GM18867 (cell line): Measurements from ENCODE around the gene OR6P1.

Experiments used
- ATAC-seq: cut with Tn5 transposase; IDR thresholded peaks from one replicate; pipeline ENCODE4 v1.9.1; 2021; ENCODE audit warnings: mild to moderate bottlenecking, moderate library complexity; ENCODE audit not compliant: unreplicated experiment

The OR6P1 gene, protein sequence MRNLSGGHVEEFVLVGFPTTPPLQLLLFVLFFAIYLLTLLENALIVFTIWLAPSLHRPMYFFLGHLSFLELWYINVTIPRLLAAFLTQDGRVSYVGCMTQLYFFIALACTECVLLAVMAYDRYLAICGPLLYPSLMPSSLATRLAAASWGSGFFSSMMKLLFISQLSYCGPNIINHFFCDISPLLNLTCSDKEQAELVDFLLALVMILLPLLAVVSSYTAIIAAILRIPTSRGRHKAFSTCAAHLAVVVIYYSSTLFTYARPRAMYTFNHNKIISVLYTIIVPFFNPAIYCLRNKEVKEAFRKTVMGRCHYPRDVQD

DNA sequence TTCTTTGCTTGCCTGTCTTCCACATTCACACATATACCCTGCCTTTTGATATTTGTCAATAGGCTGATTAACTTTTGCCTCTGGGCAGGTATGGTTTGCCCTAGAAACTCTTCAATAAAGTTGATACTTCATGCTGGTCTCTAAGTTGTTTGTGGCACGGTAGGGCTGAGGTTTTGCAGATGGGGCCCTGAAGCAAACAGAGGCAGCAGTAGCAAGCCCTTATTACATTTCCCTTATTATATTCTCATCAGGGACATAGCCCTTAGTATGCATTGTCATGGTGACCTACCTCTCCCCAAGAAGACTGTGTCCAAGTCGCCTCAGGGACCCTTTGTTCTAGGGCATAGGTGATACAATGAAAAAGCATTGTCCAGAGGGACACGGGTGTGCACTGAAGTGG, at the start of gene OR6P1:
Gene OR6P1, minus strand, starts transcription at position 101 of the 400 bp plus-strand sequence. CDS start 6,976 bp downstream, outside the sequence.
- no peak for ATAC-seq

DNA sequence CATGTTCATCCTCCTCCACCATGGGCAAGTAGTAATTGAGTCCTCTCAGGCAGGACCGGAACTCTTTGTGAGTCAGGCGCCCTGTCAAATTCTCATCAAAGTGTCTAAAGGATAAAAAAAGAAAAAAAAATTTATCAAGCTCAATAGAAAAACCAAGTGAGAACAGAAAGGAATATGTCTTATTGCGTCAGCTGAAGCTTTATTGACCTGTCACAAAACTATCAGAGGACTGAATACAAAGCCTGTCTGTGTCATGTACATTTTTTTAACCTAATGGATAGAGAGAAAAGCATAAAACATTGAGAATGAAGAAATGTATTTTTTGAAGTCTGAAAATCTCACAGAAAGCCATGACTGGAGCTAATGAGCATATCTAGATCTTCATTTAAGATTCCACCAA, 43.4 kb upstream of the OR6P1 start:
- no peak for ATAC-seq

DNA sequence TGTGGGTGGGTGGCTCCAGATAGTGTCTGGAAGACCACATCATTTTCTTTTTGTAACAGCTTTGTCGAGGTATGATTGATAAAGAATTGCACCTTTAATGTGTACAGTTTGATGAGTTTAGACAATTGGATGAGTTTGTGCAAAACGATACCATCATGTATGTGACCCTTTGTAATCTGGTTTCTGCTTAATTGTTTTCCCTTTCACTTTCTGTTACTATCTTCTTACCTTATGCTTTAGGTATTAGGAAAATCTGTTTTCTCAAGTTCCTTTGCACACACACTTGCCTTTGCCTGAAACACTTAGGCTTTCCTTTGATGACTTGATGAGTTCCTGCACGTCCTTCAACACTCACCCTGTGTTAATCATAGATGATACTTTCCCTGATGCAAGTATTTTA, 41.5 kb upstream of the OR6P1 start:
- ATAC-seq = peak; percentile 88

DNA sequence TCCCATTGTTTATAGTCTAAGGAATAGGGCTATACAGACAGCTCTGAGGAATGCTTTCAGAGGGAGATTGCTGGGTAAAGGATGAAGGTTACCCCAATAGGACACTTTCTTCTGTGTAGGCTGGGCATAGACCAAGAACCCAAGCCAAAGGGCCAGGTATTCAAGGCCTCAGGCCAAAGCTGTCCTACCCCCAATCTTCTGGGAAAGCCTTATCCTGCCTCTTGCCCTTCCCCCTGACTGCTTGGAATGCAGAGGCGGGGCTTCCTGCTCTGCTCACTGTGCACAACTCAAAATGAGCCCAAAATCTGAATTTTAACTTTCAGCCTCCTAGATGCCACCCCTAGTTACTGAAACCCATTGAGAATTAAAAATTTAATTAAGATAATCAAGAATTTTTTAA, 36.9 kb upstream of the OR6P1 start:
- no peak for ATAC-seq

DNA sequence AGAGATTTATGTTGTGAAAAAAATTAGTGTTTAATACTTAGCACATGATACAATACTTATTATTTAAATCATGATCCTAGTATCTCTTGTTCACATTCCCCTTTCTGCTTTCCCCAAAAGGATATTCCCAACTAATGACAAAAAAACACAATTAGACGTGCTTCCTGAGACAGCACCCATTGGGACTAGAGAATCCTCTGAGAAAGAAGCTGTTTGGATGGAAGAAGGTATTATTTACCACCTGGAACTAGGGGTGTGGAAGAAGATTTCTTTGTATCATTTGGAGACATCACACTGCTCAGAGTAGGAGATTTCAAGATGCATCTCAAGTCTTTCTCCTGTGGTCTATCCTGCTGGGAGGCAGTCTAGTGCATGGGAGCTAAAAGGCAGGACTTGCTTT, 34.6 kb upstream of the OR6P1 start, which contains the start of gene OR10Z1:
Gene OR10Z1, plus strand, starts transcription at position 301 of the 400 bp plus-strand sequence. CDS start 1,171 bp downstream, outside the sequence.
- ATAC-seq = no peak

DNA sequence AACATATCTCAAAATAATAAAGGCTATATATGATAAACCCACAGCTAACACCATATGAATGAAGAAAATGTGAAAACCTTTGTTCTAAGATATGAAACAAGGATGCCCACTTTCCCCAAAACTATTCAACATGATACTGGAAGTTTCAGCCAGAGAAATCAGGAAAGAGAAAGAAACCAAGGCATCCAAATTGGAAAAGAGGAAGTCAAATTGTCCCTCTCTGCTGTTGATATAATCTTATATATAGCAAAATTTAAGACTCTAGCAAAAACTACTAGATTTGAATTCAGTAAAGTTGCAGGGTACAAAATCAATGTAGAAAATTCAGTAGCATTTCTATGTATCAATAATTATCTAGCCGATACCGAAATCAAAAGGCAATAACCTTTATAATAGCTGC, 30.4 kb upstream of the OR6P1 start:
- no peak for ATAC-seq

DNA sequence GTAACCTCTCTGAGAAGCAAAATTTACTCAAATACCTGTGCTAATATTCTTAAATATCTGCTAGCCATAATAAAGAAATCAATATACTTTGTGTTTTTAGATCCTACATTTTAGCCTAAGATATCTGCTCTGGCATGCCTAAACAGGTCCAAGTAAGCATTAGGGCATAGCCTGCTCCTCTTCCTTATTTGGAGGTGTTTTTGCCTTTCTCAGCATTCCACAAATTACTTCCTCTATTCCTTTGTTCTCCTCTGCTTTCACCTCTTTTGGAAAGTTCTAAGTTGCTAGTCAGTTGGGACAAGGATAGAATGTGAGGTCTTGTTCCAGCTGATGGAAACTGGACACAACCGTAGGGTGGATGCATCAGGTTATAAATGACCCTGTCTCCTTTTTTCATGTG, 16.6 kb upstream of the OR6P1 start:
- no peak for ATAC-seq

DNA sequence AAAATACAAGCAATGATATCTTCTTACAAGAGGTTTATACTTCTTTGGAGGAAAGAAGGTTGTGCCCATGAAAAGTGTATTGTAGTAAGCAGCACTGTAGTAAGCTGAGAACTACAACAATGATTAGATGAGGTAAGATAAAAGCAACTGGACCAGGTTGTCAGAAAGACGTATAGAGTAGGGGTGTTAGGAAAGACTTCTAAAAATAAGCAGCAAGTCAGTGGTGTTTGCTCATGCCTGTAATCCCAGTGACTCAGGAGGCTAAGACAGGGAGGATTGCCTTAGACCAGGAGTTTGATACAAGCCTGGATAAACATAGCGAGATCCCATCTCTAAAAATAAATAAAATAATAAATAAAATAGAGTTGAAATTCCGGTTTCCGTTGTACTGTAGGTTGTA, 13.6 kb upstream of the OR6P1 start:
- no peak for ATAC-seq

DNA sequence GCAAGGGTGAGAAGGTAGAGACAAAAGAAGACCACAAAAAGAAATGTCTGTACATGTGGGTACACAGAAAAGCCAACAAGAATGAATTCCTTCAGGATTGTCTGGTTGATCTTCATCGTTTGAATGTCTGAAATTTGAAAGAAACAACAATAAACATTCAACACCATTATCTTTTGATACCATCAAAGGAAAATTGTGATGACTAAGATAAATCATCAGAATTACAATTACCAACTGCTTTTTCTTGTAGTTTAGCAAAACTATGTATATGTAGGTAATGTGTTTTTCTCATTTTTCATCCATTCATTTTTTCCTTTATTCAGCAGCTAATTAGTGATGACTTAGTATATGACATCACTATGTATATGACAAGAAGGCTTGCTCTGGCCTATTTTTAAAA, 9.4 kb upstream of the OR6P1 start, which contains the start of gene OR10X1:
Gene OR10X1, minus strand, starts transcription at position 167 of the 400 bp plus-strand sequence. Its CDS starts 0 bp downstream, at position 167.
- ATAC-seq = no peak

DNA sequence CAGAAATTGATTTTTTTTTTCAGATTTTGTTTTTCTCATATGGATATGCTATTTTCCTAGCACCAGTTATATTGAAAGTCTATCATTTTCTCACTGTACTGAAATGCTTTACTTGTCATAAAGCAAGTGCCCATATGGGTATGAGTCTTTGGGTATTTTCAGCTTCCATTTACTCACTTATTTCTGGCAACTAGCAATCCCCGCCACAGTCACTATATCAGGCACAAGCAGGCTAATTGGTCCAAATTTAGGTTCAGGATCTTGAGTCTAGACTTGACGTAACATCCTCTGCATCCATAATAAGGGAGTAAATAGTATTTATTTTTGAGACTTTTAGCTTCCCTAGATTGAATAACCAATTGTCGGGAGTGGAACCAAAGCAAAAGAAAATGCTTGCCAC, 7.2 kb upstream of the OR6P1 start:
- no peak for ATAC-seq

DNA sequence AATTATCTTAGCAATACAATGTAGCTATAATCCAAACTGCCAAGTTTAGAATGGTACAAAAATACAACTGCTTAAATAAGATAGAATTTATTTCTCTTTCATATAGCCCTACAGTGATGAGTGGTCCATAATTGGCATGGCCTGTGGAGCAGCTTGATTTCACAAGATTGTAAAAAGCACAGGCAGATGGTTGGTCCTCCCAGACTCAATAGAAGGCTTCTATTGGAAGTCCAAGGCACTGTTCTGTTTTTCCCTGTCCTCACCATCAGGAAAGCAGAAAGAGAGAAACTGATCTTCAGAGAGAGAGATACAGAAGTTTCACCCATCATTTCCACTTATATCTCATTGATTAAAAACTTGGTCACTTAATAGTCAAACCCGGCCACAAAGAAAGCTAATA, 1.8 kb upstream of the OR6P1 start:
- ATAC-seq = no peak

DNA sequence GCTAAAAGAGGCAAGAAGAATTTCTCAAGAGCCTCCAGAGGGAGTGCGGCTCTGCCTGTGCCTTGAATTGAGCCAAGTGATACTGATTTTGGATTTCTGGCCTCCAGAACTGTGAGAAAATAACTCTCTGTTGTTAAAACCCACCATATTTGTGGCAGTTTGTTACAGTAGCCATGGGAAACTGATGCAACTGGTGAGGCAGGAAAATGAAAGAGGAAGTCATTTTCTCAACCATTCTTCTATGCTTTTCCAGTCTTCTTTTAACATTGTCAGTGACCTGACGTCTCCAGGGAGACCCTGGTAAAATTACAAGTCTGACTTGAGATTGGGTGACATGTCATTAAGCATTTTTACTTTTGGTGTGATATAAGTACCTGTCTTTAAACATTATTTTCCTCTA, 5.8 kb downstream of the OR6P1 start:
- no peak for ATAC-seq

DNA sequence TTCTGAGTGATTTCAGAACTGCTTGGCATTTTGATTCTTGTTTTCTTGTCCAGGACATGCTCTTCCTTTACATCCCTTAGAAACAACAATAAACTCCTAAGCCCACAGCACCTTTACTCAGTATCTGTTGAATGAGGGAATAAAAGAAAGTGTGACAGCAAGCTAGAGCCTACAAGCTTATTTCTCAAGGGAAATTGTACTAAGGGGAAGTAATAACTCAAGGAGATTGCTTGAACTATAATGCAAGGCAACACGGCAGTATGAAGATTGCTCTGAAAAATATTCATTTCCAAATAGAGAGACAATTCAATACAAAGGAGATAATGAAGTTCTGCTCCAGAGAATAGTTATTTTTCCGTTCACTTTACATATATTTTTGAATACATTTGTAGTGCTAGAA, 6.5 kb downstream of the OR6P1 start:
- ATAC-seq = no peak

DNA sequence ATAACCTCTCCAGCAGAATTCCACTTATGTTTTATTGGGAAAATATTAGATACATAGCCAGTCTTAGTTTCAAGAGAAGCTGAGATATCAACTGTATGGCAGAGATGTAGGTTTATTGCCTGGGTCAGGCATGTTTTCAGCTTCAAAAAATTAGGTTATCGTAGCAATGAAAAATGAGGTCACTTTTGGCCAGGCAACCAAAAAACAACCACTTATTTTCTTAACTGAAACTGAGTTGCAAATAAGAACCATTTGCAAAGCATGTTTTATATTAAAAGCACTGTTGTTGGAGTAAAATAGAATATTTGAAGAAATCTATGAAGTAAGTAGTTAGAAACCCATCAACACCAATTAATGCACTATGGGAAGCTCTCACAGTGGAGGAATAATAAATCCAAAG, 10.7 kb downstream of the OR6P1 start:
- no peak for ATAC-seq

DNA sequence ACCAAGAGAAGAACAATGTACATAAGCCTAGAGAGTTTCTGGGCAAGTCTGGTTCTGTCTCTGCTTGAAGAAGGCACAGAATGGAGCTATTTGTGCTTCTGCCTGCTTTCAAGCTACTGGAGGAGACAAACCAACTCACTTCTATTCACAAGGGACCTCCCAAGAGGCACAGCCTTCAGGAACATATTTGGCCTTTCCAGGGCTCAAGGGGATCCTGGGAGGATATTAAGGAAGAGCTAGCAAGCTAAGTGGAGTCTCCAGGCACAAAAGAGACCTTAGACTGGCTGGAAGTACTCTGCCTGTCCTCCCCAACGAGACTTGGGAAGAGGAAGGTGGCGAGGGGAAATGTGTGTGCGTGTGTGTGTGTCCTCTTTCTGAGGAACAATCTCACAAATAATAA, 16.0 kb downstream of the OR6P1 start, which contains the start of gene OR6Y1:
Gene OR6Y1, minus strand, starts transcription at position 54 of the 400 bp plus-strand sequence. CDS start 6,300 bp downstream, outside the sequence.
- no peak for ATAC-seq

DNA sequence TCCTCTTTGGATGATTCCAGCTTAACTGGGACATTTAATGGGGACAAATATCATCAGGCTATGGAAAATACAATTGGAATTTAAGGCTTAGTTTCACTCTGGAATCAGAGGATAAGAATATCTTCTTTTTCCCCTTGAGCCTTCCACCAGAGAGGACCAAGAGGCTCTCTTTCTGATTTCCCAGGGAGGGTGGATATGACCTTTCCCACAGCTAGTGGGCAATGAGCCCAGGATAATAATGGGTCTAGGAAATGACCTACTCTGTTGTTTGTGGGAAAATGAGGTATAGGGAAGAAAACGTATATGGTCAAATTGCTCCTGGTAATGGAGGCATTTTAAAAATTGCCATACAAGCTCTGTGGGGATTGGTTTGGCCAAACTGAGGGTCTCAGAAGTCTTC, 18.1 kb downstream of the OR6P1 start:
- ATAC-seq = no peak

DNA sequence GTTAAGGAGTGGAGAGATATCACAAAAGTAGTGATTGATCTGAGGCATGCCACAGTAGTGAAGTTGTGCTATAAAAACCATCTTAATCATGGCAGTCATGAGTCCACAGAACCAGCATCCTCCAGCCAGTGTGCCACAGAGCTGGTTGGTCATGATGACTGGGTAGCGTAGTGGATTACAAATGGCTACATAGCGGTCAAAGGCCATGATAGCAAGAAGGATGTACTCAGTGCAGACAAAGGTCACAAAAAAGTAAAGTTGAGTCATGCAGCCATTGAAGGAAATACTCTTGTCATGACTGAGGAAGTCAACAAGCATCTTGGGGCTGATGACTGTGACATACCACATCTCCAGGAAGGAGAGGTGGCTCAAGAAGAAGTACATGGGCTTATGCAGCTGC, 22.8 kb downstream of the OR6P1 start:
- no peak for ATAC-seq

DNA sequence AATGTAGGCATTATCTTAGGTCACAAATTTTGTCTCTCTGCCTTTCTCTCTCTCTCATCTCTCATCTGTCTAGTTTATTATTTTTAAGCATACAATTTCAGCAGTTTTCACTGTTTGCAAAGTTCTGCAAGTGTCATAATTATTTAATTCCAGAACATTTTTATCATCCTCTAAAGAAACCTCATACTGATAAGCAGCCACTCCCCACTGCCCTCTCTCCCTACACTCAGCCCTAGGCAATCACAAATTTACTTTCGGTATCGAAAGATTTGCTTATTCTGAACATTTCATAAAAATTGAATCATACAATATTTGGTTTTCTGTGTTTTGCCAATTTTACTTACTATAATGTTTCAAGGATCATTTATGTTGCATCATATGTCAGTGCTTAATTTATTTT, 32.8 kb downstream of the OR6P1 start:
- no peak for ATAC-seq

DNA sequence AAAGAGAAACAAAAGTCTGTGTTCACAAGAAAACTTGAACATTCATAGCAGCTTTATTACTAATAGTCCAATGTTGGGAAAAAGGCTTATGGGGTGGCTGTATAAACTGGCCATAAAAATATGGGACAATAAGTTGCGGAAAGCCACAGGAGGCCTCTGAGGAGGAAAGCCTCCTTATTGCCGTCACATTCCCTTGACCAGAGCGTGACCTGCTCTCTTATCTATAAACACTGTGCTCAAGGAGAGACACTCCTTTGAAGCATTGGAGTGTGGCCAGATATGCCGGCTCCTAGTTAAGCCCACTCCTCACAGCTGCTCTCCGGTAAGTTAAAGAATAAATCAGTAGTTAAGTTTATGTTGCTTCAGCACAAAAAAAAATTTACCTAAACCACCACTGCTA, 35.9 kb downstream of the OR6P1 start:
- no peak for ATAC-seq

DNA sequence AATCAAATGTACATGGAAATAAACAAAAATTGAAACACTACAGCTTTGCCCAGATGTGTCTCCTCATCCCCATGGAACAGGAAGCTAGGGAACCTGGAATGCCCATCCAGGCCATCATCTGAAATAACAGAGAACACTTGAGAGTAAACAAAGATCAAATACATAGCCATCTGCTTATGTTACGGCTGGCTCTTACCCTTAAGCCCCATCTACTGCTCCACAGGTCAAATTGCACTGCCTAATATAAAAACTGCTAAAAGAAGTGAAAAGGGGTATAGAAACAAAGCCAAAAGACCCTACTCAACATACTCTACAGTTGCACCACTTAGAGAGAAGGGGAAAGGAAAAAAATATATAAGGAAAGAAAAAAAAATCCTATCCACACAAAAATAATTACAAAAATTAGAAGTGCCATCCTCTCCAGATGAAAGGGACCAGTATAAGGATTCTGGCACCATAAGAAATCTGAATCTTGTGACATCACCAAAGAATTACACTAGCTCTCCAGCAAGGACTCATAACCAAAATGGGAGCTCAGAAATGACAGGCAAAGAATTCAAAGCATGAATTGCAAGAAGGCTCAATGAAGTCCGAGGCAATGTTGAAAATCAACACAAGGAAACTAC, 43.1 kb downstream of the OR6P1 start:
- ATAC-seq = no peak

DNA sequence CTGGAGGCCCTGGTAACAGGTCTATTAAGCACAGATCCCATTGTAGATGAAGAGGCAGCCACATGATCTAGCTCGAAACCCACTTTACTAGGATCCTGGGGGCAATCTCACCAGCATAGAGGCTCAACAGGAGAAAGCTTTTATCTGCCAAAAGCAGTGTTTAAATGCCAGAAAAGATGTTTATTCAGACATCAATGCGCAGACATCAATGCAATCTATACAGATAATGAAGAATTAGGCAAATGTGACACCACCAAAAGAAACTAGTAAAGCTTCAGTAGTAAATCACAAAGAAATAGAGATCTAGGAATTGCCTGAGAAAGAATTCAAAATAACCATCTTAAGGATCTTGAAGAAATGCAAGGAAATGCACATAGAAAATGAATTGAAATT, 48.7 kb downstream of the OR6P1 start:
- no peak for ATAC-seq

DNA sequence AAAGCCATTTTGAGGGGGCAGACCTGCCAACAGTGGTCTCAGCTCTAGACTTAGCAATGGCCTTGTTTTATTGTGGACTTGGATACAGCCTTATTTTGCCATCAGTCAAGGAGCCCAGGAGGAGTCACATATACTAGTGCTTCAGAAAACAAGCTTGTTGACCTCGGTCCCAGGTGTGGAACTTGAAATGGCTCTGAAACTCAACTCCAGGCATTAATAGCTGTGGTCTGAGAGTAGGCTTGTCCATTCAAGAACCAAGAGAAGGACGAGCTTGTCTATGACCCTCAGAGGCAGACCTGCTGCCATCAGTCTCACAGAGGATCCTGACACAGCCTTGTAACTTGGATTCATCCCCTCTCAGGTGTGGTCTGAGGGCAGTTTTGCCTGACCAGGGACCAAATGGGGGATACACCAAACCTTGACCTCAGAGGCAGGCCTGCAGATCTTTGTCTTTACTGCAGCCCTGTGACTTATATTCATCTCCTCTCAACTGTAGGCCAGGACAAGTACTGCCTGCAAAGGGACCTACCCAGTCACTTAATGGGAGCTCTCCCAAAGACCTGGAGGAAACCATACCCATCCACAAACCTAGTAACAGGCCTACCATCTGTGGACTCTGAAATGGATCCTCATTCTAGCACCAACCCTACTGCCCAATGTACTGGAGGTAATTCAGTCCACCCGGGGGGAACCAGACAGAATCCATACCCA, 49.3 kb downstream of the OR6P1 start:
- no peak for ATAC-seq
